Measurements from ENCODE around the gene SGCA. TPM values are rescaled to one million over a fixed set of nuclear protein-coding genes. Genes with fewer than 3 reads are reported as not detected.

SGCA gene
- total RNA-seq, 1 experiment from 2014 or later = 207 TPM

DNA sequence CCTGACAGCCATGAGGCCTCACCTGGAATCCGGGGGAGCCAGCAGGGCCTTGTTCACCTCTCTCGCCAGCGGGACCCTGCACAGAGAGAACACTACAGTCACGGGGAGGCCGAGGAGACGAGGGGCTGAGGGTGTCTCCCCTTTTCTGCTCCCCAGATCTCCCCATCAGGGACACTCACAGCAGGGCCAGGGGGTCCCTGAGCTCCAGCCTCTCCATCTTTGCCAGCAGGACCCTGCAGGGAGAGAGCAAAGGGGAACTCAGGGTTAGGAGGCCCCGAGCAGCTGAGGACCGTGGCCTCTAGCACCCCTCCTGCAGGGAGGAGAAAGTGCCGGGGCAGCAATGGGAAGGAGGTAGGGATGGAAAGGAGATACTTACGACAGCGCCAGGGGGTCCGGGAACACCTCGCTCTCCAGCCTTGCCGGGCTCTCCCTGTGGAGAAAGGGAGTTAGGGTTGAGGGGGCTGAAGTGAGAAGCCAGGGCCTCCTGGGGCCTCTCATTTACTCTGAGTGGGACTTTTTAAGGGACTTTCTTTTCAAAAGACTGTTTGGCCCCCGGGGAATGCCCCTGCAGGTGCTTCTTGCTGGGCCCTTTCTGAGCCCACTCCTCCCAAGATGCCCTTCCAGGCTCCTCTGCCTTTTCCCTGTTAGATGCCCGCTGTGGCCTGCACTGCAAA lies 26.9 kb downstream of the SGCA start:
- no peak for DNase-seq (ENCODE audit: low read depth)

DNA sequence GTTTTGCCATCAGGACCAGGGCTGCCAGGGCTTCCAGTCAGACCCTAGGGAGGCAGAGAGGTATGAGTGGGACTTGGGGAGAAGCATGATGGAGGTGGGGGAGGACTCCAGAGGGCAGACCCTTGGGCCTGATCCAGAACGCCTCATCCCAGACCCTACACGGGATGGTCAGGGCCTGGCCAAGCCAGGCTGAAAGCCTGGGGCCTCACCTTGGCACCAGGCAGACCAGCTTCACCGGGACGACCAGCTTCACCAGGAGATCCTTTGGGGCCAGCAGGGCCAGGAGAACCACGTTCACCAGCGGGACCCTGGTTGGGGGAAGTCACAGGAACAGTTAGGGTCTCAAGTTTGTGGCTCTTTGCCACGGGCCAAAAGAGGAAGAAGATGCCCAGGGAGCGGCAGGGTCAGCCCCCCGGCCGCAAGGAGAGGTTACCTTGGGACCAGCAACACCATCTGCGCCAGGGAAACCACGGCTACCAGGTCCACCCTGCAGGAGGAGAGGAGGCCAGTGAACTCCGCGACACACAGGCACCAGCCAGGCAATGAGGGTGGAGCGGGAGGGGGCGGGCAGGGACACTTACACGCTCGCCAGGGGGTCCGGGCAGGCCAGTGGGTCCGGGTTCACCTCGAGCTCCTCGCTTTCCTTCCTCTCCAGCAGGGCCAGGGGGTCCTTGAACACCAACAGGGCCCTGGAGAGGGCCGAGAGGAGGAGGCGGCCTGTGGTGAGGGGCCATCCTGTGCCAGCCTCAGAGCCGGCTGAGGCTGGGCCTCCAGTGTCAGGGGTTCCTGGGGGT lies 28.5 kb downstream of the SGCA start:
- no peak for DNase-seq (ENCODE audit: low read depth)

DNA sequence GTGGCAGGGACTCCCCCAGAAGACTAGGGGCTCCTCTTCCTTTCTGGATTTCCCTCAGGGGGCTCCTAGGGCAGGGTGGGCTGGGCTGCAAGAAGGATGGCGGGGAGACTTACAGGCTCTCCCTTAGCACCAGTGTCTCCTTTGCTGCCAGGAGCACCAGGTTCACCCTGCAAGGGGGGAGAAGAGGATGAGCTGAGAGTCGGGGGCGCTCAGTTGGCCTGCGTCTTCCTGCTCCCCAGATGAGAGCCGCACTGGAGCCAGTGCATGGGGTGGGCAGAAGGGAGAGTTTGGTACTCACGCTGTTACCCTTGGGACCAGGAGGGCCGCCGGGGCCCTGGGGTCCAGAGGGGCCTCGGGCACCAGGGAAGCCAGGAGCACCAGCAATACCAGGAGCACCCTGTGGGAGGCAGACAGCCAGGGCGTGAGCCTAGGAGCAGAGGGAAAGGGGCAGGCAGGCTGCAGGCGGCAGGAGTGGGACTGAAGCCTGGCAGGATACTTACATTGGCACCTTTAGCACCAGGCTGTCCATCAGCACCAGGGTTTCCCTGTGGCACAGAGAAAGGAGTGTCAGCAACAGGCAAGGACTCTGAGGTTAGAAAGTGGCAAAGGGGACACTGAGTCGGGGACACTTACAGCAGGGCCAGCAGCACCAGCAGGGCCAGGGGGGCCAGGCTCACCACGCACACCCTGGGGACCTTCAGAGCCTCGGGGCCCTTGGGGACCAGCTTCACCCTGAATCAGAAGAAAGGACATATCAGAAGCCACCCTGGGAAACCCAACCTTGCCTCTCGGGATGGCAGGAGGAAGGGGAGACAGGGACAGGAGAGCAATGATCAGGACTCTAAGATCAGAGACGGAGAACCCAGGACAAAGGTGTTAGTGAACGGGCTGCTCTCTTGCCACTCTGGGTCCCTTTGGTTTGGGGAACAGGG lies 29.4 kb downstream of the SGCA start:
- peak; percentile 53 for DNase-seq (ENCODE audit: low read depth)

DNA sequence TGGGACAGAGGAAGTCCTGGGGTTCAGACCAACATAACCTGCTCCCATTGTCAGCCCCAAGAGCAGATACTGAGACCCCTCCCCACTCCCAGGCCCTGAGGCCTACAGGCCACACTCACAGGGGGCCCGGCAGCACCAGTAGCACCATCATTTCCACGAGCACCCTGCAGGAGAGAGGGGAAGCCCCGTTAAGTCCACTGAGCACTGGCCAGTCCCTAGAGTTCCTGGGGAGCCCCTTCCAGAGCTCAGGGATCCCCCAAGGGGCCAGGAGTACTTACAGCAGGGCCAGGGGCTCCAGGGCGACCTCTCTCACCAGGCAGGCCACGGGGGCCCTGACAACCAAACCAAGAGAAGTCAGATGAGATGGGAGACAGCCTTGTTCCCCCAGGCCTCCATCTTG lies 30.2 kb downstream of the SGCA start:
- no peak for DNase-seq (ENCODE audit: low read depth)

DNA sequence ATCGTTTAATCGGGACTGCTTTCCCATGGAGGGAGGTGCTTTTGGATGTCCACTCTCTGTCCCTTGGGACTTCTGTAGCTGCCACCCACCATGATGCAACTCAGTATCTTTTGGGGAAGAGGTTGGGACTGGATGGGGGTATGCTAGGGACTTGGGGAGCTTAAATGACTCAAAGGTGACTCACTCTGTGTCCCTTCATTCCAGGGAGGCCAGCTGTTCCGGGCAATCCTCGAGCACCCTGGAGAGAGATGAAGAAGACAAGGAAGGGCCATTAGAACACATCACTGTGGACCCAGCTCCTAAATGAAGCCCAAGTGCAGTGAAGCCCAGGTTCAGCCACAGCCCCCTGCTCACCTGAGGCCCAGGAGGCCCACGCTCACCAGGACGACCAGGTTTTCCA lies 31.0 kb downstream of the SGCA start:
- DNase-seq (ENCODE audit: low read depth) = peak; percentile 99

DNA sequence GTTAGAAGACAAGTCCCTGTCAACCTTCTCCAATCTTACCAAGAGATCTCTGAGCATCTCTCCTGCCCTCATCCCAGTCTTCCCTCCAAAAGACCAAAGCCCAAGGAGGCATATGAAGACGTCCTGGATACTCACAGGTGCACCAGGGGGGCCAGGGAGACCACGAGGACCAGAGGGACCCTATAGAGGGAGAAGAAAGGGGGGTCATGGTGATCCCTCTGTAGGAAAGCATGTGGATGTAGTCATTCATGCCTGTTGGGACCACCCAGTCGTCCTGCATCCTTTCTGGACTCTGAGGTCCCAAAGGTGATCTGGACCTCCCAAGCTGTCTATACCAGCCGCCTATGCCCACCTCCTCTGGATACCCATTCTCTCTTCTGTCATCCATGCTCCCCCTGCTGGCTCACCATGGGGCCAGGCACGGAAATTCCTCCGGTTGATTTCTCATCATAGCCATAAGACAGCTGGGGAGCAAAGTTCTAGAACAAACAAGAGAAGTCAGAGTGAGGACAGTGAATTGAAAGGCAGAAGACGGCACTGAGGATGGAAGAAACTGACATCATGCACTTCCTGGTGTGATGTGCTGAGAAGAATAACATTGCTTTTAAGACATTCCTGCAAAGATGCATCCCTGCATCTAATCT lies 32.3 kb downstream of the SGCA start:
- DNase-seq (ENCODE audit: low read depth) = peak; percentile 93

DNA sequence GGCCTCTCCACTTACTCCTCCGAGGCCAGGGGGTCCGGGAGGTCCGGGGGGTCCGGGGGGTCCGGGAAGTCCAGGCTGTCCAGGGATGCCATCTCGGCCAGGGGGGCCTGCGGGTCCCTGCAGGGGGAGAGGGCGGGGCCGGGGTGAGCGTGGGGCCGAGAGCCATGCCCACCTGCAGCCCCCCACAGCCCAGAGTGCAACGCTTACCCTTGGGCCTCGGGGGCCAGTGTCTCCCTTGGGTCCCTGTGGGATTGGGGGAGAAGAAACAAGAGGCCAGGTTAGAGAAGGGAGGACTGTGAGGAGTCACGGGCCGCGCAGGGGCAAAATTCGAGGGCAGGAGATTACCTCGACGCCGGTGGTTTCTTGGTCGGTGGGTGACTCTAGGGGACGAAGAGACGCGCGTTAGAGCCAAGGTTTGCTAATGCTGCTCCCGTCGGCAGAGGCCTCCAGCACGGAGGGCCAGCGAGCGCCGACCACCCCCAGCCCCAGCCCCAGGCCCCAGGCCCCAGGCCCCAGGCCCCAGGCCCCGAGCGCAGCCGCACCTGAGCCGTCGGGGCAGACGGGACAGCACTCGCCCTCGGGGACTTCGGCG lies 33.5 kb downstream of the SGCA start:
- no peak for DNase-seq (ENCODE audit: low read depth)

DNA sequence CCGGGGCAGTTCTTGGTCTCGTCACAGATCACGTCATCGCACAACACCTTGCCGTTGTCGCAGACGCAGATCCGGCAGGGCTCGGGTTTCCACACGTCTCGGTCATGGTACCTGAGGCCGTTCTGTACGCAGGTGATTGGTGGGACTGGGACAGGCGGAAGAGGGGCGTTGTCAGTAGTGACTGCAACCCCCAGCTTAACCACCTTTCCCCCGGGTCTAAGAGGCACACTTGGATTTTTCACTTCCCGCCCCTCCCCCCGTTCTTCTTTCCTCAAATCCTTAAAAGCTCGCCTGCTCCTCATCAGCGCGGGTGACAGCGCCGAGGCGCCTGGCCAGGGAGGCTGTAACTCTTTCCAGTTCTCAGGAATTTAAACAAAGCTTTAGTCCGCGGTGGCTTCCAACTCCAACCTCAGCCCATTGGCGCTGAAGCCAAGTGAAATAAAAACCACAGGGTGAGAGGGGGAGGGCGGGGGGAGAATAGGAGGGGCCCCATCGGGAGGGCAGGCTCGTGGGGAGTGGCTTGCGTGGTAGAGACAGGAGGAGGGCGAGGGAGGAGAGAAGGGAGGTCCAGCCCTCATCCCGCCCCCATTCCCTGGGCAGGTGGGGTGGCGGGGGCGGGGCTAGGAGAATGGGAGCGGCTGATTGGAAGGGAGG lies 34.1 kb downstream of the SGCA start:
- DNase-seq (ENCODE audit: low read depth) = peak; percentile 98

DNA sequence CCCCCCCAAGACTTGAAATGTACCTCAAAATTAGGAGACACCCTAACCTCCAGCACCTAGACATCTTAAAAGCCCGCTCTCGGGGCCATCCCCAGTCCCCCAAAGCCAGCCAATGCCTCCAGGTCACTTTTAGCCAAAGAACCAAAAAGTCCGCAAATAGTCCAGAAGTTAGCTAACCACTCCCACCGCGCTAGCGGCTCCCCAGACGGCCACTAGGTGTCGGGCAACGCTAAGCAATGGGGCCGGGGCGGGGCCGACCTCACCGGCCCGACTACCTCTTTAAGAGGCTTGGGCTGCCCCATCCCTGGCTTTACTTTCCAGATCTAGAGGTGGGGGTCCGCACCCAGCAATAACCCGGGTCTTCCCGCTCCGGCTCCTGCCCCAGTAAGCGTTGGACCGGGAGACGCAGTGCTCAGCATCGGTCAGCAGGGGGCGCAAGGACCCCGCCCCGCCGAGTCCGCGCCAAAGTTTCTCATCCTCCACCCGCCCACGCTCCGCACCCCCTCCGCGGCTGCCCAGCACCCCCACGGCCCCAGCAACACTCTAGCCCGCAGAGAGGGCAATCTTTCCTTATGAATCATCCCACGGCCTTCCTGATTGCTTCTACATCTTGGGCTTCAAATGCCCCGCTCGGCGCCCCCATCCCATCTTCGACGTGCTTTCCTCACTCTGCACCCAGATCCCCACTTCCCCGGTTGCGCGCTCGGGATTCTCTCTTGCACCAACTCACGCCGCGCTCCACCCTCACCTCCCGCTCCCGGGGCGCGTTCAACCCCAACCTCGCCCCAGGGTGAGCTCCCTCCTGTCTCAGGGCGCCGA lies 34.9 kb downstream of the SGCA start:
- DNase-seq (ENCODE audit: low read depth) = peak; percentile 93

DNA sequence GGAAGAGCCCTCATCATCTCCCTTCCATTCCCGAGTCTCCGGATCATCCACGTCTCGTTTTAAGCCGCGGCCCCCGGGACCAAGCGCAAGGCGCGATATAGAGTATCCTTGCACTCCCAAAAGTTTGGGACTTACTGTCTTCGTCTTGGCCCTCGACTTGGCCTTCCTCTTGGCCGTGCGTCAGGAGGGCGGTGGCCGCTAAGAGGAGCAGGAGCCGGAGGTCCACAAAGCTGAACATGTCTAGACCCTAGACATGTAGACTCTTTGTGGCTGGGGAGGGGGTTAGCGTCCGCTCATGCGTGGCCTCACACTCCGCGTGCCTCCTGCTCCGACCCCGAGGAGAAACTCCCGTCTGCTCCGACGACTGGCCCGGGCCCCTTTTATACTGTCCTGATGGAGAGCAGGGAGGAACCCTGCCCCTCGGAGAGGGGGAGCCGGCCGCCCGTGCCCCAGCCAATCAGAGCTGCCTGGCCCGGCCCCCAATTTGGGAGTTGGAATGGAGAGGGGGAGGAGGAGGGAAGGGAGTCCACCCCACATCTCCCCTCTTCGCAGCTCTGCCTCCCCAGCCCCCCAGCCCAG lies 35.6 kb downstream of the SGCA start, which contains the start of gene COL1A1:
TSS of gene COL1A1 (minus strand) at position 356 of the 579 bp plus-strand sequence. CDS start at position 238, 118 bp downstream.
- peak; percentile 88 for DNase-seq (ENCODE audit: low read depth)

DNA sequence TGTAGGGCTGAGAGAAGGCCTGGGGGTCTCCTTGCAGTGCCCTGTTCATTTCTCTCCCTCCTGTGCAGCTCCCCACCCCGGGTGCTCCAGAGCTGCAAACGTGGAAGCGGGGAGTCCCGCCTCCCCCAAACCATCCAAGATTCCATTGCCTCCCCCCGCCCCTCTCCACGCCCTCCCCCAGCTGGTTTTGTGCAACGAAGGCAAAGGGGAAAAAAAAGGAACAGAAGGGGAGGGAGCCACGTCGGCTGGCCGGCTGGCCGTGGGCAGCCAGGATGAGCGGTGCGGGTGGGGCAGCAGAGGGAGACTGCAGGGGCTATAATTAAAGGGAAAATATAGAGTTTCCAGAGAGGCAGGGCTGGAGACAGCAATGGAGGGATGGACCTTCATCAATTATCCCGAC lies 37.3 kb downstream of the SGCA start:
- DNase-seq (ENCODE audit: low read depth) = no peak

DNA sequence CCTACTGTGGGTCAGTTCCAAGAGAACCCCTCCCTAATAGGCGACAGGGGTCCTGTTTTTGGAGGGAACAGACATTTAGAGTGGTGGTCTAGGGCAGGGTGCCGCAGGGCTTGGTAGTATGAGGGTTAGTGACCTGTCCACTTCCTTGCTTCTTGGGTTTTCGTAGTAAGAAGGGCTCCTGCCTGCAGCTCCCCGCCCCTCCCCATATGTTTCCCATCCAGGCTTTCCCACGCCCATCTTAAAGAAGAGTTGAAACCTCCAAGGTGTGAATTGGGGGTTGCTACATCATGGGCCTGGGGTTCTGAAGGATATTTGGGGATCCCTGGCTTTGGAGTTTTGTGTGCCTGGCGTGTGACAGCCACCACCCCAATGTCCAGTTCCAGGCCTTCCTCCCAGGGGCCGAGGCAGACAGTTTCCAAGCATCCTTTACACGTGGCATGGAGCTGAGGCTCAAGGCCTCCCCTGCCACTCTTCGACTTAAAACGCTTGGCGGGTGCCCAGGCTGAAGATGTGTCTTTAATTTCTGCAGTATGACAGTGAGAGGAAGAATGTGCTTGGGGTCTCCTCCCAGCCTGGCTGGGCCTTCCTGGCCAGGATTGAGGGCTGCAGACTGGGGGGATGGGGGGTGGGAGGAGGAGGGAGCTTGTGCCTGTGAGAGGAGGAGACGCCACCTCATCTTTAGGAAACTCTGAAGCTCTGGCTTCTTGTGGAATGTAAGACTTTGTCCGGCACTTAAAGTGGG lies 38.0 kb downstream of the SGCA start:
- no peak for DNase-seq (ENCODE audit: low read depth)

DNA sequence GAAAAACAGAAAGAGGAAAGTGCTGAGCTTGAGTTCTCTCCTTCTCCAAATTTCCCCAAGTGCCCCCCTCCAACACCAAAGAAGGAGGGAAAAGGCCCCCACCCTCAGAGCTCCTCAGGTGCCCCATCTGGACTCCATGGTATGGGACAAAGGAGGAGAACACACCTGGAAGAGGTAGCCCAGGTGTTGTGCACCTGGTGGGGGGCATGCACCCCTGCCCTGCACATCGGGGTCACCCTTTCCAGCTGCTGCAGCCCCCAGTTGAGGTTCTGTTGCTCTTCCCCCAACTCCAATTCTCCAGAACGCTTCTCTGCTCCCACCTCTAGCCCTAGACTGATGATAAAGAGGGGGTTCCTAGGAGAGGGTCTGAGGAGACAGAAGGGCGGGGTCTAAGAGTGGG lies 38.6 kb downstream of the SGCA start:
- DNase-seq (ENCODE audit: low read depth) = no peak

DNA sequence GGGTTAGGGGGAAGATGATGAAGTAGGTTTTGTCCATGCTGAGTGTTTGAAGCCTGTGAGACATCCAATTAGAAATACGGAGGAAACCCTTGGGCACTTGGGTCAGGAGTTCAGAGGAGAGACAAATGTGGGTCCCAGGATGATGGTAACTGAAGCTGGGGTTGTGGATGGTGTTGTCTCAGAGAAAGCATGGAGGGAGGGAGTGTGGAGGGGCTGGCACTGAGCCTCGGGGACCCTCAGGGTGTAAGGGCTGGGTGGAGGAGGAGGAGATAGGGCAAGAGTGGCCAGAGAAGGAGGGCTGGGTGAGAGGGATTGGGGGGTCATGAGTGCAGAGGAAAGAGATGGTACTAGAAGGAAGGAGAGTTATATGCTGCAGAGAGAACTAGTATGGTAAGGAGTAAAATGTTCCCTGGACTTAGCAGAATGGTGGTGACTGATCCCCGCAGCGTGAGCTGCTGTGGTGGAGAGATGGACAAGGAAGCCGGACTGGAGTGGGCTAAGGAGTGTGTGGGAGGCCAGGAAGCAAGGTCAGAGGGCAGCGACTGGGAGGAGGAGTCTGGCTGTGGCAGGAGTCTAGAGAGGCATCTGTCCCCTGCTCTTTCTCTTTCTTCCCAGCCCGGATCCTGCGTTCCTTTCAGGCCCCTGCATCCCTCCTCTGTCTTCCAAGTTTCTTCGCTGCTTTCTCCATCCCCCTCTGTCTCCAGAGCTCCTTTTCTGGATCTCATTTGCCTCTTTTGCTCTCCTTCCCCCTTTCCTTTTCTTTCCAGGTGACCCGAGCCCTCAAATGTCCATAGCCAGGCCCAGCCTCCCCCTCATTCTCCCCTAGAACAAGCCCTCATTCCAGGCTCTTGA lies 39.5 kb downstream of the SGCA start:
- no peak for DNase-seq (ENCODE audit: low read depth)

DNA sequence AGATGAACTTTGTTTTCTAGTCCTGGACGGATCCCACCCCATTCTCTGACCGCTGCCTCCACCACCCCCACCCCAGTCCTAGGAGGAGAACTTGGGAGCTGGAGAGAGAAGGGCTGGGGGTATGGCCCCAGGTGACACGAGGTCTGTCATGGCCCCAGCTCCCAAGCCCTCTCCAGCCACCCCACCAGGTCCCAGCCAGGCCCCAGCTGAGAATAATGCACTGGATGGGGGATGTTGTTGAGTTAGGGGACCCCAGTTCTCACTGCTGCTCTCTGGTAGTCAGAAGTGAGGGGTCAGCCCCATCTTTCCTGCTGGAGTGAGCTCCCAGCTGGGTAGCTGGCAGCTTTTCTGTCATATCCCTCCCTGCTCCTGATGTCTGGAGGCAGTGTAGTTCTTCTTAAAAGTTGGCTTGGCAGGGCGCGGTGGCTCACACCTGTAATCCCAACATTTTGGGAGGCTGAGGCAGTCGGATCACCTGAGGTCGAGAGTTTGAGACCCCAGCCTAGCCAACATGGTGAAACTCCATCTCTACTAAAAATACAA lies 40.2 kb downstream of the SGCA start:
- no peak for DNase-seq (ENCODE audit: low read depth)

DNA sequence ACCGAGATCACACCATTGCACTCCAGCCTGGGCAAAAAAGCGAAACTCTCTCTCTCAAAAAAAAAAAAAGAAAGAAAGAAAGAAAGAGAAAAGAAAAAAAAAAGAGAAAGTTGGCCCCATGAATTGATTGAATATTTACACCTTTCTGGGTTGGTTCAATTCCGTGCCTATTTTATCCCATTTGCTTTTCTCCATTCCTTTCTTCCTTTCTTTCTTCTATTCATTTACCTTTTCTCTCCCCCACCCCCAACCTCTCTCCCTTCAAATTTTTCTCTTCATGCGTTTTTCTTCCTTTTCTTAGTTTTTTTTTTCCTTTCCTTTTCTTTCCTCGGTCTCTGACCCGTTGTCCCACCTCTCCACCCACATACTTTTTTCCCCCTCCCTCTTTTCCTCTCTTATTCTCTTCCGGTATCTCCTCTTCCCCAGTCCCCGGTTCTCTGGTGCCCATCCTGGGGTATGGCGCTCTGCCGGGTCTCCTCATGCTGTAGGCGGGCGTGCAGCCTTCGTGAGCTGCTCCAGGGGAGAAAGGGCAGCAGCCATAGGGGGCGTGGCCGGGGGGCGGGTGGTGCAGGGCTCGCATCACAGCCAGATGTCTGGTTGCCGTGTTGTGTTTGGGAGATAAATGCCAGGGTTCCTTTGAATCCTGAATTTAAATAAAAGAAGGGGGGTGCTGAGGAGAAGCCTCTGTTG lies 40.9 kb downstream of the SGCA start:
- no peak for DNase-seq (ENCODE audit: low read depth)

DNA sequence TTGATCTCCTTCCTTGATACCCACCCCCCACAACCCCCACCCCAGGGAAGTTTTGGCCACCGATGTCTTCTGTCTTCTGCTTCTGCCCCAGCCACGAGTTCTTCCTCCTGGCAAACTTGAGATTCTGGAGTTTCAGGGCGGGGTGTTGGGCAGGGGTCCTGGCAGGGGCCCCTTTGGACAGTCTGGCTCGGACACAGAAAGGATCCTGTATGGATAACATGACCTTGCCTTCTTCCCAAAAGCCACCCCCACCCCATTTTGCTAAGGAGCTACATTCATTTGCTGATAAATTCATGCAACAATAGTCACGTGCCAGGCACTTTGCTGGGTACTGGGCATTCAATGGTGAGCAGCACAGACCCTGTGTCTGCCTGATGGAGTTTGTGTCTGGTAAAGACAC lies 41.5 kb downstream of the SGCA start:
- no peak for DNase-seq (ENCODE audit: low read depth)

All from LHCN-M2 (cell line).